GM12872 (cell line): Measurements from ENCODE around the gene CCDC134.

ENCODE experiments used
- CTCF ChIP-seq: IDR thresholded peaks from 3 replicates; pipeline ENCODE4 v1.5.1; 2011; ENCODE audit warnings: low read depth, mild to moderate bottlenecking, low read length, moderate library complexity; ENCODE audit not compliant: insufficient read depth

The CCDC134 gene

GRCh38 chr22:41766476-41766875, 34.0 kb upstream of the CCDC134 start:
- TF ChIP-seq CTCF: no peak

- no peak for TF ChIP-seq CTCF
Observed at GRCh38 chr22:41768430-41768829, 32.0 kb upstream of the CCDC134 start.

GRCh38 chr22:41770715-41771468, 29.6 kb upstream of the CCDC134 start:
- no peak for TF ChIP-seq CTCF

- TF ChIP-seq CTCF: no peak
Observed at GRCh38 chr22:41772198-41772597, 28.3 kb upstream of the CCDC134 start.

GRCh38 chr22:41772645-41773044, 27.8 kb upstream of the CCDC134 start:
- TF ChIP-seq CTCF: no peak

- no peak for TF ChIP-seq CTCF
Observed at GRCh38 chr22:41775338-41775737, 25.1 kb upstream of the CCDC134 start.

GRCh38 chr22:41775976-41776375, 24.5 kb upstream of the CCDC134 start:
- no peak for TF ChIP-seq CTCF
